Caco-2 (cell line): ENCODE measurements around the gene PLXNA4. TPM values are rescaled to one million over a fixed set of nuclear protein-coding genes. Genes with fewer than 3 reads are reported as not detected.

Experiments used
- BruUV-seq: library from RNA; stranded (reverse); fragments of 400-500 nt; replicated peaks from 2 replicates; lab custom pipeline; 2021; lab: Mats Ljungman, UMichigan
- CTCF ChIA-PET: fragments of 300-600 bp; sonication (Branson Sonifier 250); formaldehyde crosslinking; loops from one replicate; lab custom pipeline; 2022; ENCODE audit warnings: antibody characterized with exemption; lab: Charles Lee
- POLR2A ChIA-PET: fragments of 300-600 bp; sonication (Branson Sonifier 250); formaldehyde crosslinking; loops from one replicate; lab custom pipeline; 2022; ENCODE audit warnings: antibody characterized with exemption; lab: Charles Lee
- DNase-seq, 2 experiments: peaks; one replicate each; pipeline versions ENCODE4 v3.0.0 to v3.0.0-alpha.2; 2020 to 2022
- H3K27me3 ChIP-seq: replicated peaks from 2 replicates; pipeline ENCODE4 v1.6.0; 2011; ENCODE audit warnings: low read length; ENCODE audit not compliant: control insufficient read depth, insufficient read depth
- H3K36me3 ChIP-seq: 2 replicates; pipeline ENCODE4 v1.5.1; 2011; ENCODE audit warnings: low read length; ENCODE audit not compliant: control insufficient read depth, insufficient read depth
- H3K4me1 ChIP-seq: fragments of 250-450 bp; sonication (Bioruptor Pico); 2 replicates; pipeline ENCODE4 v1.5.1; 2020; ENCODE audit warnings: mild to moderate bottlenecking
- H3K4me3 ChIP-seq: 2 replicates; pipeline ENCODE4 v1.5.1; 2011; ENCODE audit warnings: low read depth, mild to moderate bottlenecking, control low read depth, low read length
- H3K9me3 ChIP-seq: fragments of 250-450 bp; sonication (Bioruptor Pico); 2 replicates; pipeline ENCODE4 v1.5.1; 2020; ENCODE audit warnings: mild to moderate bottlenecking, moderate library complexity
- H3K27ac Mint-ChIP-seq: one replicate; pipeline ENCODE4 v1.8.0; 2022; ENCODE audit warnings: mixed read lengths; ENCODE audit not compliant: unreplicated experiment
- H3K27me3 Mint-ChIP-seq: one replicate; pipeline ENCODE4 v1.8.0; 2022; ENCODE audit warnings: mixed read lengths; ENCODE audit not compliant: insufficient read depth, unreplicated experiment
- H3K36me3 Mint-ChIP-seq: one replicate; pipeline ENCODE4 v1.8.0; 2022; ENCODE audit warnings: mild to moderate bottlenecking, mixed read lengths; ENCODE audit not compliant: insufficient read depth, unreplicated experiment
- H3K4me1 Mint-ChIP-seq: one replicate; pipeline ENCODE4 v1.8.0; 2022; ENCODE audit warnings: low read depth, mixed read lengths; ENCODE audit not compliant: unreplicated experiment
- H3K4me3 Mint-ChIP-seq: one replicate; pipeline ENCODE4 v1.8.0; 2022; ENCODE audit warnings: mild to moderate bottlenecking, moderate library complexity, mixed read lengths; ENCODE audit not compliant: unreplicated experiment
- H3K9me3 Mint-ChIP-seq: one replicate; pipeline ENCODE4 v1.8.0; 2022; ENCODE audit warnings: mixed read lengths; ENCODE audit not compliant: unreplicated experiment
- CTCF ChIP-seq, 2 experiments: fragments of 200-600 bp in 1 of 2; IDR thresholded peaks; 1 replicate in 1 of 2; 2 replicates in 1 of 2; pipeline versions ENCODE4 v1.5.1 to v1.8.0; 2011 to 2022; ENCODE audit warnings: antibody characterized with exemption in 1 of 2, control low read depth in 1 of 2, inconsistent platforms in 1 of 2, low read depth in 1 of 2, low read length in 1 of 2, mild to moderate bottlenecking in 1 of 2, moderate library complexity in 1 of 2; ENCODE audit not compliant: insufficient read depth in 1 of 2, severe bottlenecking in 1 of 2, unreplicated experiment in 1 of 2
- intact Hi-C: fragments of 100-400 bp; cut with micrococcal nuclease; formaldehyde crosslinking; loops from one replicate; pipeline ENCODE4 v1.10.0; 2022; ENCODE audit not compliant: unreplicated experiment
- total RNA-seq: library from RNA; stranded (reverse); gene quantifications from 2 replicates; pipeline ENCODE4 v1.2.3, GENCODE V29; 2022

The PLXNA4 gene
- total RNA-seq, 1 experiment from 2014 or later, result 0.43 TPM

DNA sequence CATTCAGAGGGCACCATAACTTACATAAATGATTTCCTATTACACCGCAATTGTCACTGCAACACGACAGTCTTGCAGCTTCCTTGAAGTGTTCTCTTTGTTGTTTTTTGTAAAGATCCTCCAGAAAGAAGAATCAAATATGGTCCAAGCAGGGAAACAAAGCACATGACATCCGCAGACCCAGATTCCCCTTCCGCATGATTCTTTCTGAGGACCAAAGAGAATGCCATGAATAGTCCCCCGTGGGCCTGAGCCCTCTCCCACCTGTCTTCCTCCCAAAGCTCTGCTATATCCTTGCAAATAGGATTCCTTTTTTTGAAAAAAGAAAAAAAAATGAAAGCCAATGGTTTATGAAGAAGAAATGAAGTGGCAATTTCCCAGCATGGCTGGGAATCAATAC lies 10.8 kb downstream of the PLXNA4 start:
- no peak overlapping the region for H3K27ac Mint-ChIP-seq
- H3K27me3 Mint-ChIP-seq, result peaks cover 57% of the 10 kb centered on the region
- no peaks in the 10 kb centered on the region for H3K4me1 ChIP-seq
- ChIA-PET POLR2A (no interaction called here), CTCF (no interaction called here)
- no peaks in the 10 kb centered on the region for H3K36me3 ChIP-seq
- BruUV-seq, result no TSS peak
- intact Hi-C loops, result no loop called here
- H3K36me3 Mint-ChIP-seq, result no peaks in the 10 kb centered on the region
- no peak for TF ChIP-seq CTCF (IDR thresholded peaks at IDR 0.05; ENCODE audit: insufficient read depth in 1 of 2, low read depth in 1 of 2, low read length in 1 of 2, severe bottlenecking in 1 of 2, unreplicated experiment in 1 of 2)
- no peaks in the 10 kb centered on the region for H3K4me1 Mint-ChIP-seq
- DNase-seq, result no peak
- no peaks in the 10 kb centered on the region; the same call in none of the 2 replicates for H3K27me3 ChIP-seq
- no peak overlapping the region for H3K4me3 Mint-ChIP-seq
- no peaks in the 10 kb centered on the region for H3K9me3 Mint-ChIP-seq
- H3K9me3 ChIP-seq, result no peaks in the 10 kb centered on the region
- H3K4me3 ChIP-seq, result no peak overlapping the region

DNA sequence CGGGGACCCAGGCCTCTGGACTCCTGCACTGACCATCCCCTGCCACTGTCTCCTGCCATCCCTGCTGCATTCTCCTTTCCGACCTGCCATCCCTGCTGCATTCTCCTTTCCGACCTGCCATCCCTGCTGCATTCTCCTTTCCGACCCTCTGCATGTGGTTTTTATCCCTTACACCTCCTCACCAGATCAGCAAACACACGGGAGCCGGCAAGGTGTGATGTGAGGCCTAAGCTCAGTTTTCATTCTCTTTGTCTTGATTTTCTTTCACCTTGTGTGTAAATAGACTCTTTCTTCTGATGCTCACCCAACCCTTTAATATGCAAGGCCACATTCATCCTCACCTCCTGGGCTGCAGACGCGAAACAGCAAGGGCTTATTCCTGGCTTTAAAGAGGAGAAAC lies 11.4 kb downstream of the PLXNA4 start:
- intact Hi-C loops, result no loop called here
- no peak overlapping the region for H3K4me3 Mint-ChIP-seq
- no peak overlapping the region for H3K4me3 ChIP-seq
- no peaks in the 10 kb centered on the region for H3K4me1 ChIP-seq
- peaks cover 52% of the 10 kb centered on the region for H3K27me3 Mint-ChIP-seq
- H3K9me3 ChIP-seq, result no peaks in the 10 kb centered on the region
- no peaks in the 10 kb centered on the region for H3K36me3 Mint-ChIP-seq
- no peaks in the 10 kb centered on the region for H3K9me3 Mint-ChIP-seq
- no TSS peak for BruUV-seq
- no peaks in the 10 kb centered on the region; the same call in none of the 2 replicates for H3K27me3 ChIP-seq
- DNase-seq, result no peak
- ChIA-PET POLR2A (no interaction called here), CTCF (no interaction called here)
- H3K36me3 ChIP-seq, result no peaks in the 10 kb centered on the region
- H3K4me1 Mint-ChIP-seq, result no peaks in the 10 kb centered on the region
- no peak for TF ChIP-seq CTCF (IDR thresholded peaks at IDR 0.05; ENCODE audit: insufficient read depth in 1 of 2, low read depth in 1 of 2, low read length in 1 of 2, severe bottlenecking in 1 of 2, unreplicated experiment in 1 of 2)
- H3K27ac Mint-ChIP-seq, result no peak overlapping the region

DNA sequence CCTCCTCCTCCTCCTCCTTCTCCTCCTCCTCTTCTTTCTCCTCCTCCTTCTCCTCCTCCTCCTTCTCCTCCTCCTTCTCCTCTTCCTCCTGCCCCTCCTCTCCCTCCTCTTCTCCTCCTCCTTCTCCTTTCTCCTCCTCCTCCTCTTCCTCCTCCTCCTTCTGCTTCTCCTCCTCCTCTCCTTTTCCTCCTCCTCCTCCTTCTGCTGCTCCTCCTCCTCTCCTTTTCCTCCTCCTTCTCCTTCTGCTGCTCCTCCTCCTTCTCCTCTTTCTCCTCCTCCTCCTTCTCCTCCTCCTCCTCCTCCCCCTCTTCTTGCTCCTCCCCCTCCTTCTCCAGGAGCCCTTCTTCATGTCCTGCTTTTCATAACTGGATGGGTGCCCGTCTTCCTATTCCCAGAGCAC lies 12.2 kb downstream of the PLXNA4 start:
- TF ChIP-seq CTCF (IDR thresholded peaks at IDR 0.05; ENCODE audit: insufficient read depth in 1 of 2, low read depth in 1 of 2, low read length in 1 of 2, severe bottlenecking in 1 of 2, unreplicated experiment in 1 of 2), result no peak
- Mint-ChIP-seq H3K4me3 (no peak overlapping the region), H3K4me1 (no peaks in the 10 kb centered on the region), H3K27me3 (peaks cover 52% of the 10 kb centered on the region), H3K27ac (no peak overlapping the region), H3K36me3 (no peaks in the 10 kb centered on the region), H3K9me3 (no peaks in the 10 kb centered on the region)
- no peak for DNase-seq
- CTCF ChIA-PET, result no interaction called here
- intact Hi-C loops, result no loop called here
- H3K4me3 ChIP-seq, result no peak overlapping the region
- H3K36me3 ChIP-seq, result no peaks in the 10 kb centered on the region
- H3K27me3 ChIP-seq, result no peaks in the 10 kb centered on the region; the same call in none of the 2 replicates
- POLR2A ChIA-PET, result no interaction called here
- no peaks in the 10 kb centered on the region for H3K9me3 ChIP-seq
- no TSS peak for BruUV-seq
- H3K4me1 ChIP-seq, result no peaks in the 10 kb centered on the region
